HG03060 (cell line): ENCODE results near the gene ACAA1.
"Not testable (repeated sequence)": the region's sequence is repeated elsewhere in the genome, so short reads cannot be mapped to it uniquely, and the experiment has no call there.

ENCODE experiments used
- ATAC-seq: cut with Tn5 transposase; IDR thresholded peaks from one replicate; pipeline ENCODE4 v1.9.1; 2021; ENCODE audit warnings: low read depth, moderate number of reproducible peaks; ENCODE audit not compliant: unreplicated experiment

ACAA1 gene

GRCh38 chr3:38084334-38085310 lies 52.3 kb downstream of the ACAA1 start:
- ATAC-seq: no peak

GRCh38 chr3:38083871-38084333 lies 53.0 kb downstream of the ACAA1 start:
- ATAC-seq: no peak

DNA sequence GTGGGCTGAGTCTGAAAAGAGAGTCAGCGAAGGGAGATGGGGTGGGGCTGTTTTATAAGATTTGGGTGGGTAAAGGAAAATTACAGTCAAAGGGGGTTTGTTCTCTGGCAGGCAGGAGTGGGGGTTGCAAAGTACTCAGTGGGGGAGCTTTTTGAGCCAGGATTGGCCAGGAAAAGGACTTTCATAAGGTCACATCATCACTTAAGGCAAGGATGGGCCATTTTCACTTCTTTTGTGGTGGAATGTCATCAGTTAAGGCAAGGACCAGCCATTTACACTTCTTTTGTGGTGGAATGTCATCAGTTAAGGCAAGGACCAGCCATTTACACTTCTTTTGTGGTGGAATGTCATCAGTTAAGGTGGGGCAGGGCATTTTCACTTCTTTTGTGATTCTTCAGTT lies 53.7 kb downstream of the ACAA1 start:
- ATAC-seq: not testable (repeated sequence)

GRCh38 chr3:38082296-38082695 lies 54.6 kb downstream of the ACAA1 start:
- not testable (repeated sequence) for ATAC-seq

DNA sequence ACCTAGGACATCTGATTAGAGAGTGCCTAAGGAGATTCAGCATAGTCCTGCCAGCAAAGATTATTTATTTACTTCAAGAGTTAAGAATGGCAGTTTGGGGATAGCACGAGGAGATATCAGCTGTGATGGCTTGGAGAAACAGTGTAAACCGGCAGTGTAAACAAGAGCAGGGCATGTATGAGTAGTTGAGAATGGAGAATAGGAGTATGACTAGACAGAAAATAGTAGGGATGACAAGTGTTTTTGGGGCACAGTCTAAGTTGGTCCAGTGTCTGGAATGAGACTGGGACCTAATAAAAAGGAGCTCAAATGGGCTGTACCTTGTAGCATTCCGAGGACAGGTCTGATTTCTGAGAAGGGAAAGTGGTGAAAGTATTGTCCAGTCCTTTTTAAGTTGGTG lies 59.9 kb downstream of the ACAA1 start:
- not testable (repeated sequence) for ATAC-seq
